Stimulated activated CD4-positive, alpha-beta T cell treated with anti-CD3 and anti-CD28 coated beads, Interleukin-4, amount 100 ng/mL, for 1 hour (primary cell): ENCODE measurements around the gene KCTD3.

ENCODE experiments used
- DNase-seq: peaks from one replicate; pipeline ENCODE4 v3.0.0-alpha.2; 2020

KCTD3 gene

DNA sequence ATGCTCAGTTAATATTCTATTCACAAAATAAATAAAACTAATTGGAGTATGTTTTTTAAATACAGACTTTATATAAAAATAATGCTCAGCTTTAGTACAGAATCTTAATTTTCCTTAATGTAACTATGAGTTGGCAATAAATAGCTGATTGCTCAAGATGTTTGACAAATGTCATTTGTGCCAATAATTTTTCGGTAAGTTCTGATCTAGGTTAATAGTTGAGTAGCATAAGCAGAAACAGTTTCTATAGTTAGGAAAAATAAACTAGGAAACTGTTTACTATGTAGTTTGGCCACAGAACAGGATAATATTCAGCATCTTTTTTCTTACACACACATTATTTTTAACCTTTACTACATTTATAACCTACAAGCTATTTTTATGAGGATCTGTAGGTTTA is 40.3 kb downstream of the KCTD3 start:
- no peak for DNase-seq

DNA sequence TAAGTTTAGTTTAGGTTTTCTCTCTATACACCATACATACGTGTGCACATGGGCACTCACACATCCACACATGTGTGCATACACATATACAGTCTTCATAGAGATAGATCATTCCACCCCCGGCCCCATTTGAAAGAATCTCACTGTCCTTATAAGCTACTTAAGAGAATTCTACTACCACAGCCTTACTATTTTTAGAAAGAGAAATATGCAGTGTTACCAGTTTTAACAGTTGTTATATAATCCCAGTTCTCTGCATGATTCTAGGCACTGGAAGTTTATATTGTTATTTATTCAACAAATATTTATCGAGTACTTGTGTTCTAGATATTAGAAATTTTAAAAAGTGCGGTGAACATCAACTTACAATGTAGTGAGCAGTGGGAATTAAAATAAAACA is 41.5 kb downstream of the KCTD3 start:
- DNase-seq, result no peak

DNA sequence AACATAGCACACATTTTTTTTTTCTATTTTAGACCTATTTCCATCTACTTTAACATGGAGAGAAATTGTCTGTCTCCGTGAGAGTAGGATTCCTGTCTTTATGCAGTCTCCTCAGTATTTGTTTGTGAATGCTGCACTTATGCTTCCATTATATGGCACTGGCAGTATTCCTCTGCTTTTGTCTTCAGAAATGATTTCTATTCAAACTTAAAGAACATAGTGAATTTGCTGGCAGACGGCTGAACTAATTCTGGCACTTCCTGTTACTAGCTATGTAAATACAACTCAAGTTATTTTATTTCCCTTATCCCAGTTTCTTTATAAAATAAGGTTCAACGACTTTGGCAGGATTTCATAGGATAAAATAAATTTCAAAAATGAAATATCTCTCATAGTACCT is 45.3 kb downstream of the KCTD3 start:
- no peak for DNase-seq

DNA sequence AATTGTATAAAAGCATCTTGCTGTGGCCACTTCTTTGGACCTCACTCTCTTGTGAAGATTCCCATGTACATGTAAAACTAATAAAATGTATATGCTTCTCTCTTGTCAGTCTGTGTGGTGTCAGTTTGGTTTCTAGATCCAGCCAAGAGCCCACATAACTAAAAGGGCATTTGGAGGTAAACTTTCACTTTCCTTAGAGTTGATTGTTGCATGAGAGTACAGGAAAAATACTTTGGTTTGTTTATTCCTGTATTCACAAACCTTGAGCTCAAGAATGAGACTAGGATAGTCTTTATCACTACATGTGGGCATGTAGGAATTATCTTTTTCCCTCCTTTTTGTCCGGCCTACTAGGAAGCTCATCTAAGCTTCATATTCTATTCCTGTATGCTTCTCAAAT is 50.9 kb downstream of the KCTD3 start:
- DNase-seq, result no peak

DNA sequence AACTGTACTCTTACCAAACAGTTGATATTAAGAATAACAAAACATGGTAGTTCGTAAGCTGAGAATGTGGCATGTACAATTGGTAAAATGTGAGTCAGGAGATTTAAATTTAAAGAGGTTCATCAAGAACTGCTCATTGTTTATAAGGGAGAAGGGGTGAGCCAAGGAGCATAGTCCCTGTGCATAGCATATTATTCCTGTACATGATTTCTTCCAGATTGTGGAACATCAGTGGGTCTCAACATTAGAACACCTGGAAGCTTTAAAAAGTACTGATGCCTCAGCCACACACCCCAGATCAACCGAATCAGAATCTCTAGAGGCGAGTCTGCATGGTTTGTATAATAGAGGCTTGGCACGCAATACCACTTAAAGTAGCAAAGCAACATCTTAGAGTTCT is 56.1 kb downstream of the KCTD3 start:
- no peak for DNase-seq

DNA sequence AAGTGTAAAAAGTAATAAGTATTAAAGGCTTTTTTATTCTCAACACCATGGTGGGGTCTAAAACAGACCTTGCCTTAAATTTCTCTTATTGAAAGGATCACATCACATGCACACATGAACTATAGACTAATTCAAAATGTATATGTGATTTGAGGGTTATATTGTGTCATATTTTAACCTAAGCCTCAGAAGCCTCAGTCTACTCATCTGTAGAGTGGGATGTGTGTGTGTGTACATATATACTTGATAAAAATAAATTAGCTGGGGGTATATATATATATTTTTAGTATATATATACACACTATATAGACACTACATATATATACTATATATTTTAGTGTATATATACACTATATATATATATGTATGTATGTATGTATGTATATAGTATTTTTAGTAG is 58.8 kb downstream of the KCTD3 start:
- no peak for DNase-seq

DNA sequence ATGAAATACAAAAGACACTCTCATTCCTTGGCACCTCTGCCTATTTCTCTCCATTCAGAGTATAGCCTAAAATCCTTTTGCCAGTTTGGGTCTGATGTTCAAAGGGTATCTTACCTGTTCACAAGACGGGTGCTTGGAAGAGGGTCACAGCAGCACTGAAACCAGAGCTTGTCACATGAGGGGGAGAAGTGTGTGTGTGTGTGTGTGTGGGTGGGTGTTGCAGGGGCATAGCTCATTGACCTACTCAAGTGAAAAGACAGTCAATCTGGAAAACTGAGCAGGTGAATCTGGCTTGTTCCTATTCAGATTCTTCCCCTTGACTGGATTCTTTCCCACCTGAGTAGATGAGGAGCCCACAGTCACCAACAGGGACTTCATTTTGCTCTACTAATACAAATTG is 63.9 kb downstream of the KCTD3 start:
- no peak for DNase-seq

DNA sequence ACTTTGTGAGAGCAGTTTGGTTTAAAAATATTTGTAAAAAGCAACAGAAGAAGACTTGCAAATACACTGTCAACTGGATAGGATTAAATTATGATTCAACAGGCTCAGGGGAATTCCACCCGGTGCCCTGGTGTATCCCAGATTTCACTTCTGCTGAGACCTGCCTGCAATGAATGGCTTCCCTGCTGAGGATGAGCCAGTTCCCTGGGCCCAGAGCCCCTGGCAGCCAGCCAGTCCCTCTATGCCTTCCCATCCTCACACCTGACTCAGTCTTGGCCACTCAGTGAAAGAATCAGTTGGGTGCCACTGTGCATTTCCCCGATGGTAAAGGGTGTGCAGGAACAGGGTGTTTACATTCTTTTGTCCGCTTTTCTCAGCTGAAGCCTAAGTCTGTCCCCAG is 64.4 kb downstream of the KCTD3 start:
- DNase-seq, result no peak

DNA sequence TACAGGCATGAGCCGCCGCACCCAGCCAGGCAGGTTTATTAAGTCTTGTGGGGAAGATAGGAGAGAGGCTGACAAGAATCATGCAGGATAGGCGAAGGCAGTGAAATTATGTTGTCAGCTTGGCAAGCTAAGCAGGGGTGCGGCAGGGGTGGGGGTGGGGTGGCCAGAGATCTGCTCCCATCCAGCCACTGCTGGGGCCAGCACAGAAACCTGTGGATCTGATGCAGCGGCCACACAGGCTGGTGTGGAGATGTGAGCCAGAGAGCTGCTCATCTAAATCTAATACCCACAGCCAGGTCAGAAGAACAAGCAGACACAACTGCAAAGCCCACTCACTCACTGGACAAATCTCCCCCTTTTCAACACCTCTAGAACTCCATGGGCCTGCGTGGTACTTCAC is 68.7 kb downstream of the KCTD3 start:
- DNase-seq, result no peak

DNA sequence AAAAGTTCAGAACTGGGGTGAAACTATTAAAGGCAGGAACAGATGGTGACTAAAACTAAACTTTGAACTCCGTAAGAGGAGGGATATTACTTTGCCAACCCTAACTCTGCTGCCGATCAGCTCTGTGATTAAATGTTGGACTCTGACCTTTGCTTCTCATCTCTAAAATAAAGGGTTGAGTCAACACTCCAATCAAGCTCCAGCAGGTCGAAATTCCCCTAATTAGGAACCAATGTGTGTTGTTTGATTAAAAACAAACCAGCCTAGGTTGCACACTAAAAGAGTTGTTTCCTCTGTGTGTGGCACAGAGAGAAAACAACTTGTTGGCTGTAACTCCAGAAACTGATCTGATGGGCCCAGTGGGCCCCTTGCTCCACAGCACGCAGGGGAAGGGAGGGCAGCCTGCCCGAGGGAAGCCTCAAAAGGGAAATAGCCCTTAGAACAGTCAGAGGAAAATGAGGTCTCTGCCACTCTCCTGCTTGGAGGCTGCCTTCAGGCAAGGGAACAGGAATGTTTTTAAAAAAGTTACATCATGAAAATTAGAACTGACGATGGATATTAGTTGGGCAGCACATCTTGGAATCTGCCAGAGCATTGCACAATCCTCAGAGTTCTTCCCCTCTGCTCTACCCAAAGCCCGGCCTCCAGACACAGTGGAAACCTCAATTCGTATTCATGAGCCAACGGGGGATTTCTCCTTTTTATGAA is 69.3 kb downstream of the KCTD3 start:
- DNase-seq, result no peak

DNA sequence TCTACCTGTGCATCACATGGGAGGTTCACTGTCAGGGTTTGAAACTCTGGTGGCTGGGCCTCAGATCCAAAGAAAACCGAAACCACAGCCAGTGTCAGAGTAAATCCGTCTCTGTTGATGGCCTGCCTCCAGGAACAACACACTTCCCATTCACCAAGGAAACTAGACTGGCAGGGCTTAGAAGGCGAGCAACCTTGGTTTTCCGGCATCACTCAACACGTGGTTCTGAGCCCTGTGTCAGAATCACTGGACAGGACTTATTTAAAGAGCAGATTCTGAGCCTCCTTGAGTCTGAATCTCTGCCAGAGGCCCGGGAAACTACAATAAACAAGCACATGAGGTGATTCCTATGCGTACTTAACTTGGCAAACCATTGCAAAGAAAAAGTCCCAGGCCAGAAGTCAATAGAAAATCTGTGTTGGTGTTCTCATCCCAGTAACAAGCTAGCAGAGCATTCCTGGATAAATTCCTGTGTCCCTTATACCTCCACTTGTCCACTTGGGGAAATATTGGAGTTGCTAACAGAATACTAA is 70.0 kb downstream of the KCTD3 start:
- DNase-seq, result no peak

DNA sequence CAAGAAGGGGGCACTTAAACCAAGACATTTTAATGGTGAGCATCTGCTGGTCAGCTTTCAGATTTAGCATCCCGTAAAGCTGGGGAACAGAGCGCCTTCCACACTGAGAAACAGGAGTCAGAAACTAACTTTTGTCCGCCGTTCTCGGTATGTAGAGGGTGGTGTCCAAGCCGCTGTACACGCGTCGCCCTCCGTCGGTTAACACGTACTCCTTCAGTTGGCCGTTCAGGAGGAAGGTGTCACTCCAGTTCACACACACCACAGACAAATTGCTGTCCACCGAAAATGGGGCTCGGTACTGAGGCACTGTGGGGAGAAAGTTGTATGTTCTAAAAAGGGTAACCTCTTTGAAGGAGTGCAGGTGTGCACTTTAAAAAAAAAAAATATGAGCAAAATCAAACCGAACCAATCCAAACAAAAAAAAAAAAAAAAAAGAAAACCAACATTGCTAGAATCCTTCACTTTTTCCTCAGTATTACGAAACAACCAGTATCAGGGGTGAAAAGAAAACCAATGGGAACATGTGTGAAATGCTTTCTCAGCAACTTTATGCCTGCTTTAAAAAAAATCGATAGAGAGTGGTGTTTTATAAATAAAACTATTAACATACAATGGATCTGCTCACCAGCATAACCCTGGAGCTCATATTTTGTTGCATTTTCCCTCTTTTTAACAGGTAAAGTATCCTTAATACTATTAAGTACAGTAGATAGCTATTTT is 73.5 kb downstream of the KCTD3 start:
- no peak for DNase-seq

DNA sequence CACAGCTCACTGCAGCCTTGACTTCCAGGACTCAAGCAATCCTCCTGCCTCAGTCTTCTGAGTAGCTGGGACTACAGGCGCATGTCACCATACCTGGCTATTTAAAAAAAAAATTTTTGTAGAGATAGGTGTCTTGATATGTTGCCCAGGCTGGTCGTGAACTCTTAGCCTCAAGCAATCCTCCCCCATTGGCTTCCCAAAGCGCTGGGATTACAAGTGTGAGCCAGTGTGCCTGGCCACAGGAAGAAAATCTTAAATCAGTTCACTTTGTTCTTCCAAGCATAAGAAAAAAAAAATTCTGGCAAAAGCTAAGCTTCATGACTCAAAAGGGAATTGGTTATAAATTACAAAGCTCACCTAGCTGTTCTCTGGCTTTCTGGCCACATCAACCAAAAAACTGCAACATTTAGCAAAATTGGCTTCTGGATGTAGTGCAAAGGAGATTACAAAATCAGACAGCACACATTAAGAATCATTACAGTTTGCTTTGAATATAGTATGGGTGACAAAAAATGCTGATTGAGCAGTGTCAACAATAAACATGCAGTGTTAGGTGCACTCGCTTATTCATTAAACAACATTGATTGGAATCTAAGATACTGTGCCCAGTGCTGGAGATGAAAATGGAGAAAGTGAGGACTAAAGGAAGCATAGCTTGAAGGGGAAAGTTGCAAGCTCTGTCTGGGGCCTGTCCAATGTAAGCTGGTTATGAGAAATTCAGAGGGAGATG is 76.7 kb downstream of the KCTD3 start:
- no peak for DNase-seq

DNA sequence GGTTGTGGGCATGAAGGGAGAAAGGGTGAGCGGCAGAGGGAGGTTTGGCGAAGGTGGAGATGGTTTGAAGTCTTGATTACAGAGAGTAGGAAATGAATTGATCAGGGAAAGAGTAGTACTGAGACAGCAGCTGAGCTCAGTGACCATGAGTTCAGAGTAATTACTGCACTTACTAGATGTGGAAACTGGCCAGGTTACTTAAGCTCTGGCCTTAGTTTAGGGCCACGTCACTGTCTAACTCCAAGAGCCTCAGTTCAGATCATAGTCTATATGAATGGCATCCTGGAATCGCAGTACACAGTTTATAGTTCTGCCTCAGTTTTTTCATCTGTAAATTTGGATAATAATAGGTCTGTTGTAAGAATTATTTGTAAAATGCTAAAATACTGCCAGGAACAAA is 78.1 kb downstream of the KCTD3 start:
- no peak for DNase-seq

DNA sequence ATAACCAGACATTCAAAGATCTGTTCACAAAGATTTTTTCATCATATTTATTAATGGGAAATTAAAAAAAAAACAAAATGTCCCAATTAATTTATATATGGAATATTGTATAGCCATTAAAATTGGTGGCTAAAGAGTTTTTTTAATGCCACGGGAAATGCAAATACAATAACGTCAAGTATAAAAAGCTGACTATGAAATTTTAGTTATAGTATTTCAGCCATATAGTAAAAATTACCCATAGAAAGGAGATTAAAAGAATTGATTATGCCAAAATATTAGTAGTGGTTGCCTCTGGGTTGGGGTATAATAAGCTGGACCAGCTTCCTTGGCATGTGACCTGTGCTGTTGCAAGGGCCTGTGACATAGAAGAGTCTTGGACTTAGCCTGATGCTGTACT is 78.8 kb downstream of the KCTD3 start:
- no peak for DNase-seq

DNA sequence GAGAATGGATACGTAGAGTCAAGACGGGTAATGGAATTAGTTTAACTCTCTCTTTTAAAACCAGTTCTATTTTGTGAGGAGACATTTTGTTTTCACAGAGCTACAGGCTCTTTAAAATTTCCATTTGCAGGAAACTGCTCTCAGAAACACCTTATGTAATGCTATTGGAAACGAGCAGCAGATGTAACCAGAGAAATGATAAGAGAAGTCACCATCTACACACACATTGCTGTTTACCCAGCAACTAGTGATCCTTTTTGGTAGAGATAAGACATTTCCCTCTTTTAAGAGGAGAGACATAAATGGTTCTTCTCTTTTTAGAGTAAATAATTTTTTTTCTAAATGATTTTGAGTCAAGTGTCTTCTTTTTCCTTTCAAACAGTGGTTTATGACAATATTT is 80.6 kb downstream of the KCTD3 start:
- no peak for DNase-seq

DNA sequence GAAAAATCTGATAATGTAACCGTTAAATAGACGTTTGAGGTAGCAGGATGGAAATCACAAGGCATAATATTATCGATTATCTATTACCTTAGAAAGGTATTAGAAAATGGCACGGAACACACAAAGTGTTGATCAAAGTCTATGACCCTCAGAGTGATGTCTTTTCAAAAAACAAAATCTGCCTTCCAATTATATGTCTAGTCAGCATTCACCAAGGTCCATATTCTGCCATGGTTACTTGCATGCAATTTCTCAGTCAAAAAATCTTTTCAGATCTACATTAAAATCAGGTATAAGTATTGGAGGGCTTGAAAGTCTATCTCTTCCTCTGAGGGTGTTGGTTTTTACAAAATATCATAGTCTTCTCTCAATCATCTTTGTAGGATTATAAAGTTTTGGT is 81.9 kb downstream of the KCTD3 start:
- DNase-seq, result no peak

DNA sequence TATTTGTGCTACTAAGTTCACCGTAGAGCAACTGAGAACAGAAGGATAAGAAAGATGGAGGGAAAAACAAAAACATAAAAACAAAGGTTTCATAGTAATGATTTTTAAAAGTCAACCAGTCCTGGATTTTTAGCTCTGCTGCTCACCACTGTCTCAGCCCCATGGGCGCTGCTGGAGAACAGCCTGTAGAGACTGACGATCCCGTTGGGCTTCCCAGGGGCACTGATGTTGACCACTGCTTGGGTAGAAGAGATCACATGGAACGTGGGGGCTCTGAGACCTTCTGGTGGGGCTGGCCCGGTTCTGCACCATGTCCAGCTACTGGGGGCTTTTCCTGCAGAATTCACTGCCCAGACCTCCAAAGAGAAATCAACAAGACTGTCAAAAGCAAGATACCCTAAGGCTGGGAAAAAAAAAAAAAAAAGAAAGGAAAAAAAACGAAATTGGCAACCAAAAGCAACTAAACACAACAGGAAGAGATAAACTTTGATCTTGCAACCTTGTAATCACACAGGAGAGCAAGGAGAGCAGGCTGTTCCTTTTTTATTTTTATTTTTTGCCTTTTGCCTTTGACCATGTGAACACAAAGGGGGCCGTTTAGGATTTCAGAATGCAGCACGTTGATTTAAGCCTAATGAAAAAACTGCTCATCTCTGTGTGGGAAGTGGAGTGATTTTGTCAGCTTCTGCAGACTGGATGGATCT is 83.5 kb downstream of the KCTD3 start:
- no peak for DNase-seq

DNA sequence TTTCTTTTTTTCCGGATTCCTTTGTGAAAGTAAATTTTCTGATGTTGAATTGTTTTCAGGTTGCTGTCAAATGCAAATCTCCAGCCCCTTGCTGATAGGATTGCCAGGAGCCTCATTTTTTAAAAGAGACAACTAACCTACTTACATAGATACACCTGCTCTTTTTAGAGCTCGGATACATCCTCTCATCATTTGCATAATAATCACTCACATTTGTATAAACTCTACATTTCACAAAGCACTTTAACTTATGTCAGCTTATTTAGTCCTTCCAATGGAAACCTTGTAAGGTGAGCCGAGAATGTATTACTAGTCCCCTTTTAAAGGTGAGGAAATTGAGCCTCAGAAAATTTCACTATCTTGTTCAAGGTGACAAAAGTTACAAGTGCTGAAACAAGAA is 84.8 kb downstream of the KCTD3 start:
- no peak for DNase-seq

DNA sequence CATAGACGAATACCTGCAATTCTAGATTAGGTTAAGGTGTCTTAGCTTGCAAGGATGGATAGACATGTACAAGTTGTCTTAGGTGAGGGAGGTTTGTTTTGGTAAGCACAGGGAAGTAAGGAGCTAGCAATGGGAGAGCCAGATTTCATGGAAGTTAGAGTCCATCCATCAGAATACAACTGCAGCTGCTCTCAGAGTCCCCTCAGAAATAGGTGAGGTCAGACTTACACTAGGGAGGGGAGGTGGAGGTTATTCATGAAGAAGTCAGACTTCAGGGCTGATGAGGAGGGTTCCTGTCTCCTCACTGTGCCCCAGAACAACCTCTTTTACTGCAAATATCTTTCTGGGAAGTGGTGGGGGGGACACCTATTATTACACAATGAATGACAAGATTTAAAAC is 85.3 kb downstream of the KCTD3 start:
- DNase-seq, result no peak

DNA sequence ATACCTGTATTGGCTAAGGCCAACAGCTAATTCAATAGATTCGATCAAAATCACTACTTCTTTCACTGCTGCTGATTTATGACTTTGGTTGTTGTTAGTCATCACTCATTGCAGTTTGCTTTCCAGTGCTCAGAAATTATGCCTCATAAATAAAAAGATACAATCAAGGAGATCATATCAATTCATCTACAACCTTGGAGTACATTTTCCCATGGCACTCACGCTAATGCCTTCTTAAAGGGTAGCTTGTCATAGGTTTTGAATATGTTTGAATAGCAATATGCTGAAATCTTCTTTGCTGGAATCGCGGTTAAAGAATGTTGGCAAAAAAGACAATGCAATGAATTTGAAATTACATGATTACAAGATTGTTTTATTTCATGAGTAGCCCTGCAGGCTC is 89.9 kb downstream of the KCTD3 start:
- DNase-seq, result no peak

DNA sequence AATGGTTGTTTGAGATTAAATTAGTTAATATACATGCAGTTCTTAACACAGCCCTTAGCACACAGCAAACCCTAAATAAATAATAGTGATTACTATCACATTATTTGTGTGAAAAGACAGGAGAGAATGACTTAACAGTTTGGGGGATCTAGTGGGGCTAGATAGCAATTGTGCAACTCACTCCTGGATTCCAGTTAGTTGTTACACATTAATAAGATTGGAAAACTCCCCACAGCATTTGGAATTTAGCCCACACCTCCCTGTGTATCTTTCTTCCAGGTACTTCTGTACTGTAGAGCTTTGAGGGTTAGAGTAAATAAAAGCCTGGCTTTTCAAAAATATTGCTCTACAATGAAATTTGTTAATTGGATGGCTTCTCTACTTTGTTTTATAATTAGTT is 93.2 kb downstream of the KCTD3 start:
- no peak for DNase-seq

DNA sequence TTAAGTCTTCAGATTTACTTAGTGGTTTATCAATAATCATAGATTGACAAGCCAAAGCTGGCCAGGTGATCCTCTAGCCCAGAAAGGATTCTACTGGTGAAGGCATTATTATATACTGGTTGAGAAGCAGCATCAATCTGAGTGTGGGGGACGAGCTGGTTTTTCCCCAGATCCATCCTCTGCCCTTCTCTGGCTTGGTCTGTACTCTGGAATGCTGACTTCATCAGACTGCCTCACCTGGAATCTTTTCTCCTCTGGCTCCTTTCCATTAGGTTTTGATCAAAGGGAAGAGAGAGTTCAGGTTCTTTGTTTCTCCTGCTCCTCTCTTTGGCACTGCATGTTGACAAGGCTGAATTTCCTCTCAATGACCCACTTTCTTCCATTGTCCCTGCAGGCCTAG is 93.9 kb downstream of the KCTD3 start:
- no peak for DNase-seq
